ENCODE results near the gene CNPPD1. TPM values are rescaled to one million over a fixed set of nuclear protein-coding genes. Genes with fewer than 3 reads are reported as not detected.

CNPPD1 gene
- total RNA-seq, 1 donor from 2014 or later = 43.1 TPM

DNA sequence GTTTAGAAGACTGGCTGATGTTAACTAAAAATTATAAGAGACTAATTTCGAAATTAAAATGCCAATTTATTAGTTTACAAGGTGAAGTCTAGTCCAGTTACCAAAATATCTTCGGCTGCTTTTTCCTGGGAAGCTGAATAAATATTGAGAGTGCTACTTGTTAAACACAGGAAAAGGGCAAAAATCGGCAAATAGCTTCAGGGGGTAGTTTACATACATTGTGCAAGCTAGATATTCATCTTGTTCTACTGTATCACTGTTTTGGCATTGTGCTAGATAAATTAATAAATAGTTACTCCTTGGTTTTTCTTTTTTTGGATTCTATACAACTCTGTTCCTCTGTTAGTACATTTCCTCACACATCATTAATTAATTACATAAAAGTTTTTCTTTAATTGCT, 45.4 kb downstream of the CNPPD1 start:
- Mint-ChIP-seq H3K4me1 (ENCODE audit: low read depth) (no peaks in the 10 kb centered on the region), H3K27ac (ENCODE audit: unreplicated experiment) (no peak overlapping the region), H3K36me3 (ENCODE audit: low read depth) (peaks cover 9% of the 10 kb centered on the region), H3K9me3 (ENCODE audit: low read depth) (no peaks in the 10 kb centered on the region), H3K4me3 (ENCODE audit: unreplicated experiment) (no peak overlapping the region), H3K27me3 (ENCODE audit: low read depth) (no peaks in the 10 kb centered on the region)
- TF ChIP-seq, protein P1, sequence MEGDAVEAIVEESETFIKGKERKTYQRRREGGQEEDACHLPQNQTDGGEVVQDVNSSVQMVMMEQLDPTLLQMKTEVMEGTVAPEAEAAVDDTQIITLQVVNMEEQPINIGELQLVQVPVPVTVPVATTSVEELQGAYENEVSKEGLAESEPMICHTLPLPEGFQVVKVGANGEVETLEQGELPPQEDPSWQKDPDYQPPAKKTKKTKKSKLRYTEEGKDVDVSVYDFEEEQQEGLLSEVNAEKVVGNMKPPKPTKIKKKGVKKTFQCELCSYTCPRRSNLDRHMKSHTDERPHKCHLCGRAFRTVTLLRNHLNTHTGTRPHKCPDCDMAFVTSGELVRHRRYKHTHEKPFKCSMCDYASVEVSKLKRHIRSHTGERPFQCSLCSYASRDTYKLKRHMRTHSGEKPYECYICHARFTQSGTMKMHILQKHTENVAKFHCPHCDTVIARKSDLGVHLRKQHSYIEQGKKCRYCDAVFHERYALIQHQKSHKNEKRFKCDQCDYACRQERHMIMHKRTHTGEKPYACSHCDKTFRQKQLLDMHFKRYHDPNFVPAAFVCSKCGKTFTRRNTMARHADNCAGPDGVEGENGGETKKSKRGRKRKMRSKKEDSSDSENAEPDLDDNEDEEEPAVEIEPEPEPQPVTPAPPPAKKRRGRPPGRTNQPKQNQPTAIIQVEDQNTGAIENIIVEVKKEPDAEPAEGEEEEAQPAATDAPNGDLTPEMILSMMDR (IDR thresholded peaks at IDR 0.05) = no peak
- DNase-seq (ENCODE audit: low spot score) = no peak

DNA sequence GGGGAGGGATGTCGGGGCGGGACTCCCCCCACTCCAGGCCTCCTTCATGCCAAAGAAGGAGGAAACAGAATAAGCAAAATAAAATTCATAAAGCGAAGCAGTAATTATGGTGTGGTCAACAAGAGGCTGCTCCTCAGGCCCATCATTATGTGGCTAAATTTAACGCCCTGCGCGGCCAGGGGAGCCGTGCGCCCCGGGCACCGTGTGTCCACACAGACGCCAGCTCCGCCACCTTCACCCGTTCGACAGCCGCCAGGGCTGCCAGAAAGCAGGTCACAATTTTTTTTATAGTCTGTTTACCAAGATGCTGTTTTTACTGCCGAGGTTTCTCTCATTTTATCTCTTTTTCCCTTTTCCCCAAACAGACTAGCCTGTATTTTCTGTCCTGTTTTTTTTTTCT, 47.1 kb downstream of the CNPPD1 start:
- DNase-seq (ENCODE audit: low spot score) = no peak
- Mint-ChIP-seq H3K4me3 (ENCODE audit: unreplicated experiment) (no peak overlapping the region), H3K27ac (ENCODE audit: unreplicated experiment) (no peak overlapping the region), H3K4me1 (ENCODE audit: low read depth) (peaks cover 10% of the 10 kb centered on the region), H3K9me3 (ENCODE audit: low read depth) (no peaks in the 10 kb centered on the region), H3K27me3 (ENCODE audit: low read depth) (no peaks in the 10 kb centered on the region), H3K36me3 (ENCODE audit: low read depth) (peaks cover 9% of the 10 kb centered on the region)
- TF ChIP-seq, protein P1 (IDR thresholded peaks at IDR 0.05) = no peak

DNA sequence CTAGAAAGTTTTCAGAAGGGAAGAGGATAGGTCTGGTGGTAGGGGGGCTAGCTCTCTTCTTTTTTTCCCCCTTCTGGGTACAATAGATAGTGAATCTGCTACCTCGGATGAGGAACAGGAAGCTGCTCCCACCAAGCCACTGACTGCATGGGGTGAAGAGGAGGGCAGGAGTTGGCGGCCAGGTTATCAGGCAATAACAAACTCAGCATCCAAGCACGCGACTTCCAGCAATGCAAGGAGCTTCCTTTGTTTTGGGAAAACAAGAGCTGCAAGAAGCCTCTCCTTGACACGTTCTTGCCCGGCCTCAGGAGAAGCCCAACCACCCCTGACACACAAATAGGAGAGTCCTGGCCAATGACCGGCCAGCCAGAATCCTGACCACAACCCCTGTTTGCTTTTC, 48.3 kb downstream of the CNPPD1 start:
- Mint-ChIP-seq H3K4me1 (ENCODE audit: low read depth) (peaks cover 19% of the 10 kb centered on the region), H3K36me3 (ENCODE audit: low read depth) (peaks cover 4% of the 10 kb centered on the region), H3K27me3 (ENCODE audit: low read depth) (no peaks in the 10 kb centered on the region), H3K27ac (ENCODE audit: unreplicated experiment) (no peak overlapping the region), H3K9me3 (ENCODE audit: low read depth) (no peaks in the 10 kb centered on the region), H3K4me3 (ENCODE audit: unreplicated experiment) (no peak overlapping the region)
- no peak for DNase-seq (ENCODE audit: low spot score)
- TF ChIP-seq, protein P1 (IDR thresholded peaks at IDR 0.05) = no peak

DNA sequence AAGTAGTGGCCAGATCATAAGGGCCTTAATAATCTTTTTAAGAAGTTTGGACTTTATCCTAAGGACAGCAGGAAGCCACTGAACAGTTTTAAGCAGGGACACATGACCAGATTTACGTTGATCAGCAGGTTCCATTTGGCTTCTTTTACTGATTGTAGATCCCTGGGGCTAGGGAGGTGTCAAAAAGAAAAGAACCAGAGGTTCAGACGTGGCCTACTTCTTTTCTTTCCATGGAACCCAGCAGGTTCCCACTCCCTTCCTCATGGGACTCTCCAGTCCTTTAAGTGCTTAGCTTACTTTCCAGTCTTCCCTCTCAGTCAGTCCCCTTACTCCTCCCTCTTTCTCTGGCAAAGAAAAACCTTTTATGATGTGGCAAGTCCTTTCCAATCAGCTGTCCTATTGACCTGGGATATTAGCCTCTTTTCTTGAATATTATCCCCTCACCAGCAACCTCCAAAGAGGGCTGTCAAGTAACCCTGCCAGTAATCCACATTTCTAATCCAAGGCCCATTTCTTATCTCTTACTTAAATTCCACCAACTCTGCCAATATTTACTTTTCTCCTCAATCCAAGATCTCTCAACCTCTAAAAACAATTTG, 49.6 kb downstream of the CNPPD1 start:
- H3K4me3 Mint-ChIP-seq (ENCODE audit: unreplicated experiment) = no peak overlapping the region
- no peak for DNase-seq (ENCODE audit: low spot score)
- no peaks in the 10 kb centered on the region for H3K36me3 Mint-ChIP-seq (ENCODE audit: low read depth)
- no peaks in the 10 kb centered on the region for H3K9me3 Mint-ChIP-seq (ENCODE audit: low read depth)
- TF ChIP-seq, protein P1 (IDR thresholded peaks at IDR 0.05) = no peak
- no peak overlapping the region for H3K27ac Mint-ChIP-seq (ENCODE audit: unreplicated experiment)
- H3K4me1 Mint-ChIP-seq (ENCODE audit: low read depth) = peaks cover 19% of the 10 kb centered on the region
- H3K27me3 Mint-ChIP-seq (ENCODE audit: low read depth) = no peaks in the 10 kb centered on the region

- DNase-seq (ENCODE audit: low spot score) = no peak
- no peak overlapping the region for H3K4me3 Mint-ChIP-seq (ENCODE audit: unreplicated experiment)
- H3K27me3 Mint-ChIP-seq (ENCODE audit: low read depth) = no peaks in the 10 kb centered on the region
- H3K36me3 Mint-ChIP-seq (ENCODE audit: low read depth) = no peaks in the 10 kb centered on the region
- H3K4me1 Mint-ChIP-seq (ENCODE audit: low read depth) = peaks cover 19% of the 10 kb centered on the region
- TF ChIP-seq, protein P1 (IDR thresholded peaks at IDR 0.05) = no peak
- no peak overlapping the region for H3K27ac Mint-ChIP-seq (ENCODE audit: unreplicated experiment)
- H3K9me3 Mint-ChIP-seq (ENCODE audit: low read depth) = no peaks in the 10 kb centered on the region
These were observed 50.2 kb downstream of the CNPPD1 start for GRCh38 chr2:219126555-219126954.
